HepG2 (cell line): ENCODE measurements around the gene TGFA. TPM values are rescaled to one million over a fixed set of nuclear protein-coding genes. Genes with fewer than 3 reads are reported as not detected.
A peak's percentile ranks its signal among the peaks of the same experiment; 100 is the strongest.

ENCODE experiments used
- CREB3 ChIP-seq: sonication (generic); formaldehyde crosslinking; IDR thresholded peaks from 2 replicates; pipeline ENCODE4 v1.5.0; 2020; ENCODE audit warnings: missing genetic modification reagents
- HDAC1 ChIP-seq: sonication (generic); formaldehyde crosslinking; IDR thresholded peaks from 2 replicates; pipeline ENCODE4 v1.5.1; 2020; ENCODE audit warnings: mild to moderate bottlenecking, missing genetic modification reagents
- HNF4A ChIP-seq: sonication (generic); formaldehyde crosslinking; IDR thresholded peaks from 2 replicates; pipeline ENCODE4 v1.4.0; 2020; ENCODE audit warnings: missing genetic modification reagents
- MYPOP ChIP-seq: sonication (generic); formaldehyde crosslinking; IDR thresholded peaks from 2 replicates; pipeline ENCODE4 v1.8.1; 2023; ENCODE audit warnings: mild to moderate bottlenecking, moderate library complexity, missing genetic modification reagents
- NRL ChIP-seq: sonication (generic); formaldehyde crosslinking; IDR thresholded peaks from 2 replicates; pipeline ENCODE4 v1.5.0; 2020; ENCODE audit warnings: missing genetic modification reagents, mild to moderate bottlenecking, moderate library complexity, borderline replicate concordance
- SSRP1 ChIP-seq: IDR thresholded peaks from 2 replicates; pipeline ENCODE4 v1.6.1; 2016; ENCODE audit warnings: control low read depth
- ZNF234 ChIP-seq: sonication (generic); formaldehyde crosslinking; conservative IDR thresholded peaks from 2 replicates; pipeline ENCODE4 v1.5.1; 2020; ENCODE audit warnings: mild to moderate bottlenecking, missing genetic modification reagents
- polyA plus RNA-seq, 8 experiments: library from polyadenylated mRNA; depleted of rRNA in 3 of 8; stranded (reverse) in 7 of 8; unstranded in 1 of 8; fragments of >200 nt; fragmentation: Illumina TruSeq in 4 of 8; extraction: Trizol in 4 of 8; gene quantifications; 2 replicates each; pipeline versions ENCODE4 v1.2.1 to v1.2.3, GENCODE V29; 2011 to 2016; ENCODE audit warnings: low read depth in 4 of 8, missing spikeins in 1 of 8, mixed read lengths in 1 of 8; ENCODE audit not compliant: insufficient read depth in 1 of 8
- total RNA-seq, 5 experiments: library from RNA; depleted of rRNA; stranded (reverse); fragments of >200 nt; fragmentation: Illumina TruSeq; extraction: Trizol; gene quantifications; 2 replicates each; pipeline ENCODE4 v1.2.3, GENCODE V29; 2016; ENCODE audit warnings: low read depth in 1 of 5
- TF ChIP-seq, protein P1 (sequence below): sonication (generic); formaldehyde crosslinking; IDR thresholded peaks from 2 replicates; pipeline ENCODE4; 2020; ENCODE audit warnings: missing genetic modification reagents, mild to moderate bottlenecking, borderline replicate concordance
- TF ChIP-seq, protein P2 (sequence below): sonication (generic); formaldehyde crosslinking; IDR thresholded peaks from 2 replicates; pipeline ENCODE4 v1.4.0; 2020; ENCODE audit warnings: missing genetic modification reagents
- TF ChIP-seq, protein P3 (sequence below): sonication (generic); formaldehyde crosslinking; conservative IDR thresholded peaks from 2 replicates; pipeline ENCODE4 v1.4.0; 2020; ENCODE audit warnings: mild to moderate bottlenecking, missing genetic modification reagents, moderate library complexity
- TF ChIP-seq, protein P4 (sequence below): sonication (generic); formaldehyde crosslinking; IDR thresholded peaks from 2 replicates; pipeline ENCODE4 v1.4.0; 2020; ENCODE audit warnings: mild to moderate bottlenecking, low read depth, missing genetic modification reagents
- TF ChIP-seq, protein P5 (sequence below): IDR thresholded peaks from 2 replicates; pipeline ENCODE4 v1.6.1; 2016; ENCODE audit warnings: missing compliant biosample characterization, missing genetic modification reagents, borderline replicate concordance

TGFA gene
- total and polyA plus RNA-seq, 2 of the 13 experiments (the other 11 are each of a cell fraction or from before 2014, with no cell fraction given): 7.8 to 15.3 TPM

DNA sequence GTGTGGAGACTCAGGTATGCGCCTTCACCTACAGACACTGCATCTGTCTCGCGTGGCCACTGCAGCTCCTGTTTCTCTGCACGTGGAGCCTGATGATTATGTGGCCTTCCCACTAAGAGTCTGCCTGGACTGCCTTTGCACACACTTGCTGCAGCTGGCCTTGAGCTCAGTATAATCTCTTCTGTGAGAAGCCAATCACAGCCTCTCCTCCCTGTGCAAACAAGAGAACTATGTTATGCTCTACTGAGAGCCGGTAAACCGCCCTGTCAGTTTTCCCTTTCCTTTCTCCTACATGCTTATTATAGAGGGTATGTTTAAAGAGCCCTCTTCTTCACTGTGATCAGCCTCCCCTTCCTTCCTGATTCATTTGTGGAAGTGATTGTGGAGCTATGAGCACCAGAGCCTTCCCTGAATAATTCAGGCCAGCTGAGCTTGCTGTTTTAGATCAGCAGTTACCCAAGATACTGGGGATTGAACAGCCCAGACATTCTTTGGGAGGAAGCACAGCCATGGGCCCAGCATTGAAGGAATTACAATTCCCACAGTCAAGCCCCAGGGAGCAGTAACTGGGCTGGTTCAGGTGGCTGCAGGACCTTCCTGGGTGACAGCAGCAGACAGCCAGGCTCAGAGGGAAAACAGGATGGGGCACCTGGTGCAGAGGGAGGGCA is 3.7 kb upstream of the TGFA start (continued):
- TF ChIP-seq, protein P1, sequence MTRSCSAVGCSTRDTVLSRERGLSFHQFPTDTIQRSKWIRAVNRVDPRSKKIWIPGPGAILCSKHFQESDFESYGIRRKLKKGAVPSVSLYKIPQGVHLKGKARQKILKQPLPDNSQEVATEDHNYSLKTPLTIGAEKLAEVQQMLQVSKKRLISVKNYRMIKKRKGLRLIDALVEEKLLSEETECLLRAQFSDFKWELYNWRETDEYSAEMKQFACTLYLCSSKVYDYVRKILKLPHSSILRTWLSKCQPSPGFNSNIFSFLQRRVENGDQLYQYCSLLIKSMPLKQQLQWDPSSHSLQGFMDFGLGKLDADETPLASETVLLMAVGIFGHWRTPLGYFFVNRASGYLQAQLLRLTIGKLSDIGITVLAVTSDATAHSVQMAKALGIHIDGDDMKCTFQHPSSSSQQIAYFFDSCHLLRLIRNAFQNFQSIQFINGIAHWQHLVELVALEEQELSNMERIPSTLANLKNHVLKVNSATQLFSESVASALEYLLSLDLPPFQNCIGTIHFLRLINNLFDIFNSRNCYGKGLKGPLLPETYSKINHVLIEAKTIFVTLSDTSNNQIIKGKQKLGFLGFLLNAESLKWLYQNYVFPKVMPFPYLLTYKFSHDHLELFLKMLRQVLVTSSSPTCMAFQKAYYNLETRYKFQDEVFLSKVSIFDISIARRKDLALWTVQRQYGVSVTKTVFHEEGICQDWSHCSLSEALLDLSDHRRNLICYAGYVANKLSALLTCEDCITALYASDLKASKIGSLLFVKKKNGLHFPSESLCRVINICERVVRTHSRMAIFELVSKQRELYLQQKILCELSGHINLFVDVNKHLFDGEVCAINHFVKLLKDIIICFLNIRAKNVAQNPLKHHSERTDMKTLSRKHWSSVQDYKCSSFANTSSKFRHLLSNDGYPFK (CRISPR knock-in tag): peak; percentile 57; the same call in 1 of the 2 replicates
- TF ChIP-seq NRL (CRISPR knock-in tag): no peak
- peak; percentile 62 for TF ChIP-seq HNF4A (CRISPR knock-in tag)
- TF ChIP-seq MYPOP (CRISPR knock-in tag): peak; percentile 32; the same call in 1 of the 2 replicates
- TF ChIP-seq, protein P2, sequence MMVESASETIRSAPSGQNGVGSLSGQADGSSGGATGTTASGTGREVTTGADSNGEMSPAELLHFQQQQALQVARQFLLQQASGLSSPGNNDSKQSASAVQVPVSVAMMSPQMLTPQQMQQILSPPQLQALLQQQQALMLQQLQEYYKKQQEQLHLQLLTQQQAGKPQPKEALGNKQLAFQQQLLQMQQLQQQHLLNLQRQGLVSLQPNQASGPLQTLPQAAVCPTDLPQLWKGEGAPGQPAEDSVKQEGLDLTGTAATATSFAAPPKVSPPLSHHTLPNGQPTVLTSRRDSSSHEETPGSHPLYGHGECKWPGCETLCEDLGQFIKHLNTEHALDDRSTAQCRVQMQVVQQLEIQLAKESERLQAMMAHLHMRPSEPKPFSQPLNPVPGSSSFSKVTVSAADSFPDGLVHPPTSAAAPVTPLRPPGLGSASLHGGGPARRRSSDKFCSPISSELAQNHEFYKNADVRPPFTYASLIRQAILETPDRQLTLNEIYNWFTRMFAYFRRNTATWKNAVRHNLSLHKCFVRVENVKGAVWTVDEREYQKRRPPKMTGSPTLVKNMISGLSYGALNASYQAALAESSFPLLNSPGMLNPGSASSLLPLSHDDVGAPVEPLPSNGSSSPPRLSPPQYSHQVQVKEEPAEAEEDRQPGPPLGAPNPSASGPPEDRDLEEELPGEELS (CRISPR knock-in tag): peak; percentile 70
- TF ChIP-seq, protein P3, sequence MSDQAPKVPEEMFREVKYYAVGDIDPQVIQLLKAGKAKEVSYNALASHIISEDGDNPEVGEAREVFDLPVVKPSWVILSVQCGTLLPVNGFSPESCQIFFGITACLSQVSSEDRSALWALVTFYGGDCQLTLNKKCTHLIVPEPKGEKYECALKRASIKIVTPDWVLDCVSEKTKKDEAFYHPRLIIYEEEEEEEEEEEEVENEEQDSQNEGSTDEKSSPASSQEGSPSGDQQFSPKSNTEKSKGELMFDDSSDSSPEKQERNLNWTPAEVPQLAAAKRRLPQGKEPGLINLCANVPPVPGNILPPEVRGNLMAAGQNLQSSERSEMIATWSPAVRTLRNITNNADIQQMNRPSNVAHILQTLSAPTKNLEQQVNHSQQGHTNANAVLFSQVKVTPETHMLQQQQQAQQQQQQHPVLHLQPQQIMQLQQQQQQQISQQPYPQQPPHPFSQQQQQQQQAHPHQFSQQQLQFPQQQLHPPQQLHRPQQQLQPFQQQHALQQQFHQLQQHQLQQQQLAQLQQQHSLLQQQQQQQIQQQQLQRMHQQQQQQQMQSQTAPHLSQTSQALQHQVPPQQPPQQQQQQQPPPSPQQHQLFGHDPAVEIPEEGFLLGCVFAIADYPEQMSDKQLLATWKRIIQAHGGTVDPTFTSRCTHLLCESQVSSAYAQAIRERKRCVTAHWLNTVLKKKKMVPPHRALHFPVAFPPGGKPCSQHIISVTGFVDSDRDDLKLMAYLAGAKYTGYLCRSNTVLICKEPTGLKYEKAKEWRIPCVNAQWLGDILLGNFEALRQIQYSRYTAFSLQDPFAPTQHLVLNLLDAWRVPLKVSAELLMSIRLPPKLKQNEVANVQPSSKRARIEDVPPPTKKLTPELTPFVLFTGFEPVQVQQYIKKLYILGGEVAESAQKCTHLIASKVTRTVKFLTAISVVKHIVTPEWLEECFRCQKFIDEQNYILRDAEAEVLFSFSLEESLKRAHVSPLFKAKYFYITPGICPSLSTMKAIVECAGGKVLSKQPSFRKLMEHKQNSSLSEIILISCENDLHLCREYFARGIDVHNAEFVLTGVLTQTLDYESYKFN (CRISPR knock-in tag): peak; percentile 65; the same call in 1 of the 2 replicates
- TF ChIP-seq CREB3 (CRISPR knock-in tag): 0 out of 2 replicates have a peak, but pooled peaks have one; percentile 42
- TF ChIP-seq, protein P4, sequence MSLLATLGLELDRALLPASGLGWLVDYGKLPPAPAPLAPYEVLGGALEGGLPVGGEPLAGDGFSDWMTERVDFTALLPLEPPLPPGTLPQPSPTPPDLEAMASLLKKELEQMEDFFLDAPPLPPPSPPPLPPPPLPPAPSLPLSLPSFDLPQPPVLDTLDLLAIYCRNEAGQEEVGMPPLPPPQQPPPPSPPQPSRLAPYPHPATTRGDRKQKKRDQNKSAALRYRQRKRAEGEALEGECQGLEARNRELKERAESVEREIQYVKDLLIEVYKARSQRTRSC (CRISPR knock-in tag): no peak
- TF ChIP-seq ZNF234 (CRISPR knock-in tag): no peak
- 0 out of 2 replicates have a peak, but pooled peaks have one; percentile 80 for TF ChIP-seq SSRP1 (CRISPR knock-in tag)
- peak; percentile 18; the same call in 1 of the 2 replicates for TF ChIP-seq HDAC1 (CRISPR knock-in tag)
- TF ChIP-seq, protein P5, sequence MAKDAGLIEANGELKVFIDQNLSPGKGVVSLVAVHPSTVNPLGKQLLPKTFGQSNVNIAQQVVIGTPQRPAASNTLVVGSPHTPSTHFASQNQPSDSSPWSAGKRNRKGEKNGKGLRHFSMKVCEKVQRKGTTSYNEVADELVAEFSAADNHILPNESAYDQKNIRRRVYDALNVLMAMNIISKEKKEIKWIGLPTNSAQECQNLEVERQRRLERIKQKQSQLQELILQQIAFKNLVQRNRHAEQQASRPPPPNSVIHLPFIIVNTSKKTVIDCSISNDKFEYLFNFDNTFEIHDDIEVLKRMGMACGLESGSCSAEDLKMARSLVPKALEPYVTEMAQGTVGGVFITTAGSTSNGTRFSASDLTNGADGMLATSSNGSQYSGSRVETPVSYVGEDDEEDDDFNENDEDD: peak; percentile 54; the same call in 1 of the 2 replicates
